Activated T-cell treated with anti-CD3 and anti-CD28 coated beads, Interleukin-2, amount 50 U/mL, for 48 hours (primary cell): Measurements from ENCODE around the gene KRTAP12-3.

Source experiments
- DNase-seq, 2 experiments: peaks; one replicate each; pipeline ENCODE4 v3.0.0-alpha.2; 2020

KRTAP12-3 gene

DNA sequence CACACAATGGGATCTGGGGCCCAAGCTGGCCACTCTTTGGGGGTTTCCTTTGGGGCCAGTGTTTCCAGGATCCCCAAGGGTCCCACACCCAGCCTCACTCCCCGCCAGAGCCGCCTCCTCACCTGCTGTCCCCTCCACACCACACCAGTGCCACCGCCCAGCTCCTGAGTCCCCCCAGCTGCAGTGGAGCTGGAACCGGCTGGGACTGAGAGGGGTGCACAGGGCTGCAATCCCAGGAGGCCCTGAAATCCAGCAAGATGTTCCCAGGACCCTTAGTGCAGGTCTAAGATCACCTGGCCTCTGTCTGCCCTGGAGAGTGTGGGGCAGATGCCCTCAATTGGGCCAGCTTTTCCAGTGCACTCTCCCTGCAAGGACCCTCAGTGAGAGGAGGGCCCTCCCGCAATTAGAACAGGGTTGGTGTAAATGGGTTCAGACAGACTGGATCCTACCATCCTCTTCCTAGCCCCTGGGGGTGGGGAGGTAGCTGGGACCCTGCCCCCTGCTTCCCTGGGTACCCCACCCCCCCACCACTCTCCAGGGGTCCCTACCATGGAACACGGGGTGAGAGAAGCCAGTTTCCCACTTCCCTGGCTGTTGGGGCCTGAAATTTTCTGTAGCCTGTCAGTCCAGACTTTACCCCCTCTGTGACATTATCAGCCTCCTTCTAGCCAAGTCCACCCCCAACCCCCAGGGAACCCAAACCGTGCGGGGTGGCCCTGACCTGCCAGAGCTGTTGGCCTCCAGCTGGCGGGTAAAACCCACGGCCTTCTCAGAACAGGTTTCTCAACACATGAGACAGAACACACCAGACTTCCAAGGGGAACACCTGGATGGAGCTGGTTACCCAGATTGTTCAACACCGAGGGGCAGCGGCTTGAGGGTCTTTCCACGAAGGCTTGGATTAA is 46.3 kb downstream of the KRTAP12-3 start:
- DNase-seq = no peak

DNA sequence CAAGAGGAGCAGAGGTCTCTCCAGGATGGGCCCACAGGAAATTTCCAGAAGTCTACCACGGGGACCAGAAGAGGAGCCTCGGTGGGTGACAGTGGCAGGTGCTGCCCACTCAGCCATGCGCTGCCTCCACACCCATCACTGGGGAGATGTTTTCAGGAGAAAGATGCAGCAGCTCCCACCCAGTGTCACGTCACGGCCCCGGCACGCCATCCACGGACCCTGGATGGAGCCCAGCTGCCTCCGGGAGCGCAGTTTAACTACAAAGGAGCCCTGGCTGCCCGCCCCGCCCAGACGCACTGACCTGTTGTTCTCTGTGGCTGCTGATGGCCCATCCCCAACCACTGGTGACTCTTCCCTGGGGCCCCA is 46.9 kb downstream of the KRTAP12-3 start:
- DNase-seq = peak in 1 of 2 experiments; percentile 10

DNA sequence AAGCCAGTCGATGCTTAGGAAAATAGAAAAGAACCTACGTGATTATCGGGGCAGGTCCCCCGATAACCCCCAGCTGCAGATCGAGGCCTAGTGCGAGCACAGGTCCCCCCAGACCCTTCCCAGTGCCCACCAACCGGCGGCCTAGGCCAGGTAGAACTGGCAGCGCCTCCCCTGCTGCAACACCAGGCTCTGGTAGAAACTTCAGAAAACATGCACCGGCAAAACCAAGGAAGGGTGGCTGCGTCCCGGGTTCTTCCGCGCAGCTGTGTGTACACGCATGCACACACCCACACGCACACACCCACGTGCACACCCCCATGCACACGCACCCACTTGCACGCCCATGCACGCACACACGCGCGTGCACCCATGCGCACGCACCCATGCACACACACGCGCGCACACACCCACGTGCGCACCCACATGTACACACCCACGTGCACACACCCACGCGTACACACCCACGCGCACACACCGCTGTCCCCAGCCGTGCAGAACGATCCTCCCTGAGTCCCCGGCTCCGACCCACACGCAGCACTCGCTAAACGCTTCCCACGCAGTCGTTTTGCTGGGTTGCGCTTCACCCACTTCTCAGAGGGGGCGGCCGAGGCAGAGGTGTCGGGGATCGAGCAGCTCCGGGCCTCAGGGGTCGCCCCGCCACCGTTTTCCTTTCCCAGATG is 48.4 kb downstream of the KRTAP12-3 start:
- peak in 1 of 2 experiments; percentile 13 for DNase-seq

DNA sequence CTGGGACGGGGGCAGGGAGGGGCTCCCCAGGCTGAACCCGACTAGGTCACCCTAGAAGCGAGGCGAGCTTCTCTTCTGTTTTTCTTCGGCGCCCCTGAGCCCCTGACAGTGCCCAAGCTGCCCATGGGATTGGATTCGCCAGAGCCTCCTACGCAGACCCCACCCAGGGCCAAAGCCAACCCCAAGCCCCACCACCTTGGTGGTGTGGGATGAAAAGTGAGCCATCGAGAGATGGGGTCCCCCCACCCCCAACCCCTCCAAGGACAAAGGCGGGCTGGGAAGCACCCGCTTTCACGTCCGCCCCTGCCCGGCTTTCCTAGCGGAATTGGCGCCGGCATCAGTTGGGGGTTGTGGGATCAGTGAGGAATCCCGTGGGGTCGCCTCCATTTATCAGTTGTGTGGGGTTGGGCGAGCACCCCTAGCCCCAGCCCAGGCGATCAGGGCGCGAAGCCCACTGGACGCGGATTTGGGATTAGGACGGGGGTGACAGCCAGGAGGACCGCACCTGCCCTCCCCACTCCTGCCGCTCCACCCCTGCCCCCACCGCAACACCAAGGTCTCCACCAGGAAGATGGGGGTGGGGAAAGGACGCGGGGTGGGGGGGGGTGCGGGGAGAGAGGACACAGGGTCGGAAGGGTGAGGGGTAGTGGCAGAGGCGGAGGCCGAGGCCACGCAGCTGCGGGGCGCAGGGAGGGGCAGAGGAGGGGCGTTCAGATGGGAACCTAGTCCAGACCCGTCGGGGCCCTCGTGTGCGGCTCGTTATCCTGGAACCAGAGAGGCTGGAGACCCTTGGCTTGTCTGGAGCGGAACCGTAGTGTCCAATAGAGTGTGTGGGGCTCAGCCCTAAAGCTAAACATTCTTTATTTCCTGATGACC is 49.2 kb downstream of the KRTAP12-3 start:
- peak in 1 of 2 experiments; percentile 13 for DNase-seq
